AG08395 (cell line): Measurements from ENCODE around the gene SLAMF9.

Experiments
- DNase-seq: peaks from one replicate; pipeline ENCODE4 v3.0.0; 2012; ENCODE audit warnings: mixed read lengths, low spot score

SLAMF9 gene

DNA sequence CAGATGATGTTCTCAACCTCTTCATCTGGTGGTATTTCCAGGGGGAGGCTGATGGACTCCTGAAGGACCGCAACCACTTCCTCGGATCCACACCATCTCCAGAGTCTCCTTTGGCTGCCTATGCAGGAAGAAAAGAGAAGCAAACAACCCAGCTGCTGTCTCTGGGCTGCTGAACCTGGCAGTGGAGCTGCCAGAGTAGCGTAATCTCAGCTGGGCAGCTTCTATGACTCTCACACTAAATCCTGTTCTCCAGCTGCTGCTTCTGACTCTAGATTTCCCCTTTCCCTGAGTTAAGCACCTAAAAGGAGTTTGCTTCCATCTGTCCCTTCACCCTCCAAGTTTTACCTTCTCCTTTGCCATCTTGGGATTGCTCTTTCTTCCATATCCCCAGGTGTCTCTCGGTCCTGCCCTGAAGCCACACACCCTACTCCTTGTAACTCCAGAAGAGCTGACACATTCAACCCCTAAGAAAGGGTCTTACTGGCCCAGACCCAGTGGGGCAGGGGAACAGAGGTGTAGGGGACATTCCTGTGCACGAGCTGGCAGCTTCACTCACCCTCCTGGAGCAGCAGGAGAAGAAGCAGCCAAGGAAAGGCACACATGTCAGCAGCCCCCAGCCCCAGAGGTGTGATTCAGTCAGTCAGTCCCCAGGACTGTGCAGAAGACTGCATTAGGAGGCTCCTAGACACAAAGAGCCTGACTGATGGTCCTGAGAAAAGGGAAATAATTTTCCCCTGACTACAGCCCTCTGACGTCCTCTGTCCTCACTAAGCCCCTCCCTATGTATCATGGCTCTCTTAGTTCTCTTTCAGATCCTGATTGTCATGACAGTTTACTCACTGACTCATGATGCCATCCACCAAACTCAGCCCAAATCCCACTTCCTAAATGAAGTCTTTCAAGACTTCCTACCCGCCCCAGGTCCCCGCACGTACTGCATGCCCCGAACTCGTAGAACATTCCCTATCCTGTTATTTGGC lies at the start of gene SLAMF9:
SLAMF9 (minus strand) TSS at position 702 of the 980 bp plus-strand sequence; CDS start at position 602, 100 bp downstream.
- DNase-seq, result peak; percentile 51

DNA sequence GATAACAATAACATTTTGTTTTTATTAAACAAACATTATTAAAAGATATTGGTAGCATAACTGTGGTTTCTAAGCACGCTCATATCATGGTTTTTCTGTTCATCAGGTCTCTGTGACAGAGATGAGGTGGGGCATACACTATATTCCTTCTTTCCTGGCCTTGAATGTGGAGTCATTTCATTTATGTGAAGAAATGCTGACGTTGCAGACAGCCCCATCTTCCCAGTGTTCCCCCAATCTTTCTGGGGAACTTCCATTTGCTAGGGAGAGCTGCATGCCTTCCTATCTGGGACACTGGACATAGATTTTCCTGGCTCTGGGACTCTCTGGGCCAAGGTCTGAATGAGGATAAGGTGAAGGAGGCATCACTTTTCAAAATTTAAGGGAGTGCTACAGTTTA lies 47.4 kb upstream of the SLAMF9 start:
- DNase-seq, result no peak

DNA sequence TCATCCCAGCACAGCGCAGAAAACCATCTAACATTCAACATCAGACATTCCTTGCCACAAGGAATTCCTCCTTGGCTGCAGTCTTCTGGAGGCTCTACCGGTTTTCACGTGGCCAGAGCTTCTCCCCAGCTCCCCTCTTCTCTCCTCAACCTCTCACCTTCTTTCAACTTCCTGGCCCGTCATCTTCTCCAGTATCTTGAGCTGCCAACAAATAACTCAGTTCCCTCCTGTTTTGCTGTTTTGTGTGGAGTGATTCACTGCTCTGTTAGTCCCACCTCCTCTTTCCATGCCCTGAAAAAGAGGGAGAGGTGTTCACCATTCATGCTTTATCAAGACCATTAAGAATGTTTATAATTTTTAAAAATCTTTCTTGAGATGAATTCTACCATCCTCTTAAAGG lies 45.2 kb upstream of the SLAMF9 start:
- peak; percentile 21 for DNase-seq

DNA sequence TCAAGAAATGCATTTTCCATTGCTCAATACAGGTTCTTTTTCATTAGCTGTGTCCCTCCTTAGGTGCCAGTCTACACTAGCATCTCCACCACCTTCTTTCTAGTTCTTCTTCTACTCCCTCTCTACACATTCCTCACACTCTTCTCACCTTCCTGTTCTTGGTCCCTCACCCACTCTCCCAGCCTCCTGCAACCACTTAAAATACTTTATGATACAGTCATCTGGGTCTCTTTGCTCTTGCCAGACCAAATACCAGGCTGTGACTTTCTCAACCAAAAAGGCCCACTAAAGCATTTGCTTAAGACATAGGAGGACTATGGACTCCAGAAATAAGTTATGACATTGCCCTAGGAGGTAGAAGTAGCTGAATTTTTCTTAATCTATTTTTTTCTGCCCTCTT lies 42.6 kb upstream of the SLAMF9 start:
- peak; percentile 90 for DNase-seq

DNA sequence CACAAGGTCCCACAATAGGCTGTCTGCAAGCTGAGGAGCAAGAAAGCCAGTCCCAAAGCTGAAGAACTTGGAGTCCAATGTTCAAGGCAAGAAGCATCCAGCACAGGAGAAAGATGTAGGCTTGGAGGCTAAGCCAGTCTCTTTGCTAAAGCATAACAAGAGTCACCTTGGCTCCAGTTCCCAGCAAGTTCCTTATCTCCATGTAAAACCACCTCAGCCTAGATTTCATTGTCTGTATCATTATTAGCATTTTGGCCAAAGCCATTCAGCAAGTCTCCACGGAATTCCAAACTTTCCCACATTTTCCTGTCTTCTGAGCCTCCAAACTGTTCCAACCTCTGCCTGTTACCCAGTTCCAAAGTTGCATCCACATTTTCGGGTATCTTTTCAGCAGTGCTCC lies 40.9 kb upstream of the SLAMF9 start:
- no peak for DNase-seq

DNA sequence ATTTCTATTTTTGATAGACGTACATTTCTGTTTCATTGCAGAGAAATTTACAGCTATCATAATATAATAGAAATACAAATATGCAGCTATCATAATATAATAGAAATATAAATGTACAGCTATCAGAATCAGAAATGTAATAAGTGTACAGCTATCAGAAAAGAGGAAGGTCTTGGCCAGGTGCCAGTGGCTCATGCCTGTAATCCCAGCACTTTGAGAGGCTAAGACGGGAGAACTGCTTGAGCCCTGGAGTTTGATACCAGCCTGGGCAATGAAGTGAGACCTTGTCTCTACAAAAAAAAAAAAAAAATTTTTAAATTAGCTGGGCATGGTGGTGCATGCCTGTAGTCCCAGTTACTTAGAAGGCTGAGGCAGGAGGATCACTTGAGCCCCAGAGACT lies 39.9 kb upstream of the SLAMF9 start:
- DNase-seq, result no peak

DNA sequence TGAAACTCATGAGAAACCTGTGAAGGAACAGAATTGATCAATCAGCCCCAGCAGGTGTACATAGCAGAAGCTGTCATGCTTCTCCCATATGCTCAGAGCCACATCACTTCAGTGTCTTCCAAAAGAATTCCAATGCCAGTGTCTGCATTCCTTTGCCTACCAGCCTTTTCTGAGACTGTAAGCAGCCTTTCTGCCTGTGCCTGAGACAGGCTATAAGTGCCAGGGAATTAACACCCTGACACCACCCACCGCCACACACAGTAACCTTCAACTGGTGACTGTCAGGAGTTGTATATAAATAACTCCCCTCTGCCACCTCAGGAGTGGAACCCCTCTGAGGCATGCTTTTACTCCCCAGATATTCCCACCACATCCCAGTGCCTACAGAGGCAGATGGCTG lies 38.1 kb upstream of the SLAMF9 start:
- DNase-seq, result peak; percentile 17

DNA sequence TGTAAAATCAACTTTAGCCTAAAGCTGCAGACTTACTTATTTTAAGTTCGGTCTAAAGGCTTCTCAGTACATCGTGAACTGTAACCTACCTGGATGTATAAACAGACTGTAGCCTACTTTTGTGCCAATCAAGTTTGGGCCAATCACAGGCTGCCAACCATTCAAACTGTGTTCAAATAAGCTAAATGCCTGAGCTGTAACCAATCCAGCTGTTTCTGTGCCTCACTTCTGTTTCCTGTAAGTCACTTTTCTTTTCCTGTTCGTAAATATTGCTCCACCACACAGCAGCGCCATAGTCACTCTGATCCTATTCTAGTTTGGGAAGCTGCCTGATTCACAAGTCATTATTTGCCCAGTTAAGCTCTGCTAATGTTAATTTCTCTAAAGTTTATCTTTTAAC lies 37.5 kb upstream of the SLAMF9 start:
- peak; percentile 17 for DNase-seq

DNA sequence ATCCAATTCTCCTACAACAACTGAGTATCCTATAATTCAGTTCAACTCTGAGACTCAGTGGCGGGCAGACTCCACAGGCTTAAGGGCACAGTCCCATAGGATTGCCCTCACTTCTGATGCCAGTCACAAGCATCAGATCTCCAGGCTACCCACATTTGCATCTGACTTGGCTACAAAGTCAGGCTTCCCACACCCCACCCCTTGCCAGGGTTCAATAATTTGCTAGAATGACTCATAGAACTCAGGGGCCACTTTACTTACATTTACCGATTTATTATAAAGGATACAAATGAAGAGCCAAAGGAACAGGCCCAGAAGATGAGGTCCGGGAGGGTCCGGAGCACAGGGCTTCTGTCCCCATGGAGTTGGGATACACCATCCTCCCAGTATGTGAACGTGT lies 36.0 kb upstream of the SLAMF9 start:
- no peak for DNase-seq

DNA sequence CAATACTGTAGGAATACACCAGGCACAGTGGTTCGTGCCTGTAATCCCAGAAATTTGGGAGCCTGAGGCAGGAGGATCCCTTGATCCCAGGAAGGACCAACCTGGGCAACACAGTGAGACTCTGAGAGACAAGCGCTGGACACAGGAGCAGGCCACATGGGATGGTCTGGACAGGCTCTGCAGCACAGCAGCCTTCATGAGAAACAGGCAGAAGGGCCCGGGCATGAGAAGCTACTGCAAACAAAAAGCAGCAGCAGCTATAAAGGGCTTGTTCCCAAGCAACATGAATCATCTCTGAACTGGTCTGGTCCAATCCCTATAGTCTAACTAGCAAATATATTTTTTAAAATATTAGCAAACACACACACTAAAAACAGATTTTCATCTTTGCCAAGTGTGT lies 35.5 kb upstream of the SLAMF9 start:
- peak; percentile 39 for DNase-seq

DNA sequence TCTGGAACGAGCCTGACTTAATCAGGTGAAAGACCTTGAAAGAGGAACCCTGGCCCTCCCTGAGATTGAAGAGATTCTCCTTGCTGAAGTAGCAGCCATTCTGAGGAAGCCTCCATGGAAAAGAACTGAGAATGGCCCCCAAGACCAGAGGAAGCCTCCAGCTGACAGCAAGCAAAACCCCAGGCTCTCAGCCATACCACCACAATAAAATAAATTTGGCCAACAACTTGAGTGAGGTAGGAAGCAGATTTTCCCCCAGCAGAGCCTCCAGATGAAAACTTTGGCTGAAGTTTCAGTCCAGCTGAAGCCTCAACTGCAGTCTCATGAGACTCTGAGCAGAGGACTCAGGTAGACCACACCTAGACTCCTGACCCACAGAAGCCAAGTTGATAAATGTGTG lies 34.0 kb upstream of the SLAMF9 start:
- DNase-seq, result no peak

DNA sequence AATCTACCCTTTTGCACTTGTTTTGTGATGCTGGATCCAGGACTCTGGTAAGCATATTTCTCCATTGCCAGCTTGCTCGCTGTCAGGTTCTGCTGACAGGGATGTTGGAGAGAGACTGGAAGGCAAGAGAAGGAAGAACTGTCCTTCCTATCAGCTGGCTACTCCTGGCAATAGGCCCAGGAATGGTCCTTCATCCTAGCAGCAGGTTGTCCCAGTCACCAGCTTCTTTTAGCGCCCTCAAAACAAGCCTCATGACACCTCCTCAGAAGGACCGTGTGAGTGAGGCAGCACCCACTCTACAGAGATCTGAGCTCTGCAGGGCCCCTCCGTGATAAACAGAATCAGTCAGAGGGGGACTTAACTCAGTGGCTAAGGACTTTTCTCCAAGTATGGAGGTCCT lies 33.1 kb upstream of the SLAMF9 start:
- no peak for DNase-seq

DNA sequence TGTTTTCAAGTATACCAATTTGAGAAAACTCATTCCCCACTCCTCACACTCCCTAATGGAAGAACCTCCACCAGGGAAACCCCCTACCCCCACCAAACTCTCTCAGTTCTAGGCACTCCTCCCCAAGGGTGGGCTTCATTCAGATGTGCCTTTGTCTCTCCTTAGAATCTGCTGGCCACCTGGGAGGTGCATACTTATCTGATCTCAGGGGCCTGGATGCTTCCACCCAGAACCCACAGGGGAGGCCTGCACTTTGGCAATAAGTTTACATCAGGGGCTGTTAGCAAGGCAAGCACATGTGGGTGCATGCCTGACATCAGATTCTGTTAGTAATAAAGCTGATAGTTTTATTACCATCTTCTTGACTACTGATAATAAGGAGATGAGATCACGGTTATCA lies 32.5 kb upstream of the SLAMF9 start:
- no peak for DNase-seq

DNA sequence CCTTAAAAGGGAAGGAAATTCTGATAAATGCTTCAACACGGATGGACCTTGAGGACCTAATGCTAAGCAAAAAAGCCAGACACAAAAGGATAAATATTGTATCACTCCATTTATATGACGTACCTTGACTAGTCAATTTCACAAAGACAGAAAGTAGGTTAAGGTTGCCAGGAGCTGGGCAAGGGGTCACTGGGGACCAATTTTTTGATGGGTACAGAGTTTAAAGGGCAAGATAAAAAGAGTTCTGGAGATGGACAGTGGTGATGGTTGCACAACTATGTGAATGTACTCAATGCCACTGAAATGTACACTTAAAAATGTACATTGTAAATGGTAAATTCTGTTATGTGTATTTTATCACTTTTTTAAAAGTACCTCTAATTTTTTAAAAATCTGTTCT lies 32.1 kb upstream of the SLAMF9 start:
- no peak for DNase-seq

DNA sequence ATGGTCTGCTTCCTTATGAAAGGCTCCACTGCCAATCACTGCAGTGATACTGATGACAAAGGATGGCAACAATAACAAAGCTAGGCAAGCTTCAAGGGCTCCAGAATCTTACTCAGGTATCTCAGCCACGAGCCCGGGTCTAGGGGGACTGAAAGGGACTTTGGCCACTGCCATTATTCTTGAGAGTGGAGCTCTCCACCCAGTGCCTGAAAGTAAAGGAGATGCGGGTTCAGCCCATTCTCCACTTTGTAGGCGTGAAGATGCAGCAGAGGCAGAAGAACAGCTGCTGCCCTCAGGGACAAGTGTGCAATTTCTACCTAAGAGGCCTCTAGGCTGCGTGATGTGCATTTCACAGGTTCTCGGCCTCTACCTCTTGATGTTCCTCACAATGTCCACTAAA lies 31.4 kb upstream of the SLAMF9 start:
- no peak for DNase-seq

DNA sequence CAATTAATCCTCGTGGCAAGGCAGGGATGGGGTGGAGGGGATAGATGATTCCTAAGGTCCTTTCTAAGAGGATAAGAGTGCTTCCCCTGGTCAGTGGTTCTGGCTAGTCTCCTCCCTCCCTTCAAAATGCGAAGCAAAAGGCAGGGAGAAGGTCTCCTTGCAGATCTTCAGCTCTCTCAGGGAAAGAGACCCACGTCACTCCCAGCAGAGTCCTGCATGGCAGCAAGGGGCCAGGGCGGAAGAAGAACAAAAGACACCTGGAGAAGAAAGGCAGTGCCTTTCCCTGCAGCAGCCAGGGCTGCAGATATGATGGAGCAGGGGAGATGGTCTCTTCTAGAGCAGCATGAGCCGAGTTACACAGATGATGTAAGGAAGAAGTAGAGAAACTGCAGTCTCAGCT lies 29.6 kb upstream of the SLAMF9 start:
- DNase-seq, result no peak

DNA sequence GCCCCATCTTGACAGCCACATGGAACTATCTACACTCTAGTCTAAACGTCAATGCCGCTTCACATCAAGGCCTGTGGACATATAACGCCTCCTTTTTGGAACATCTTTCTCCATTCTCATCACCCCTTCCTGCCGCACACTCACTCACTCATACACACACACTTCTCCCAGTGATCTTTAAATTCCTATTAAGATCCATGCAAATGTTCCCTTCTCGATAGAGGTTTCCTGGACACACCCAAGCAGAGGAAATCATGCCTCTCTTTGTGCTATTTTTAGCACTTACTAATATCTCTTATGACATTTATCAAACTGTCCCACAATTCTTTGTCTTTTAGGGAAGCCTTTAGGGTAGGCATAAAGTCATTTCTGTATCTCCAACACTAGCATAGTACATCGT lies 28.2 kb upstream of the SLAMF9 start:
- DNase-seq, result no peak

DNA sequence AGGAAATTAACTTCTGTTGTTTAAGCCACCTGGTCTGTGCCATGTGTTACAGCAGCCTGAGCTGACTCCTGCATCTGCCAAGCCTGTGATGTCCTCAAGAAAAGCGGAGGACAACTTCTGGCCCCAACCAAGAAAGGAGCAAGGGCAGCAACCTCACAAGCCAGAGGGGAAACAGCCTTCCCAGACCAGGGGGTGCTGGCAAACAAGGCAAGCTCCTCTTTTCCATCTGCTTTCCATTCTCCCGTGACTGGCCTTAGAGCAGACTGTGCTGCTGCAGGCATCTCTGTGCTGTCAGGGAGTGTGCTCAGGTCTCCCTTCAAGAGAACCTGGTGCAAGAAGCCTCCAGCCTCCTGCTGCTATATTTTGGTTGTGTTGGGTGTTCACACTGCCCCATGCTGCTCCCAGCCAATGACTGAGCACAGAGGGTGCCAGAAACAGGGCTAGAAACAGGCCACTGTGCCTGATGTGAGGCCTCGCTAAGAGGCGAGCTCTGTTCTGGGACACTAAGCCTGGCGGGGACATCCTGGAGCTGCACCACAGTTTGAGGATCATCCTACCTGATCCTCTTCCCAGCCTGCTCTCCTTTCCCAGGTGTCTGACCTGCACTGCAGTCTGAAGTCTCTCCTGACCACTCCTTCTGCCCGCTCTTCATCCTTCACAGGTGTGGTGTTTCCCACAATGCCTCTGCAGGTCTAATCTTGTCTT lies 27.5 kb upstream of the SLAMF9 start:
- DNase-seq, result no peak

DNA sequence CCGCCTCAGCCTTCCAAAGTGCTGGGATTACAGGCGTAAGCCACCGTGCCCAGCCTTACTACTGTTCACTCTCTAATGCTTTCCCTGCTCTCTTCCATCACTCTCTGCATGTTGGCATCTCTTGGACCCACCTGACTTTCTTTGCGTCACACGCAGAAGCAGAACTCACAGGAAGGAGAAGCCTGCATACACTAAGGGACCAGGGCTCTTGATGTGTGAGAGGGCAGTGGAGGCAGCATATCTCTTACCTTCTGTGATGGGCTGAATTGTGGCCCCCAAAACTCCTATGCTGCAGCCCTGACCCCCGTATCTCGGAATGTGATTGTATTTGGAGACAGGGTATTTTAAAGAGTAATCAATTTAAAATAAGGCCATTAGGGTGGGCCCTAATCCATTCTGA lies 26.7 kb upstream of the SLAMF9 start:
- DNase-seq, result no peak

DNA sequence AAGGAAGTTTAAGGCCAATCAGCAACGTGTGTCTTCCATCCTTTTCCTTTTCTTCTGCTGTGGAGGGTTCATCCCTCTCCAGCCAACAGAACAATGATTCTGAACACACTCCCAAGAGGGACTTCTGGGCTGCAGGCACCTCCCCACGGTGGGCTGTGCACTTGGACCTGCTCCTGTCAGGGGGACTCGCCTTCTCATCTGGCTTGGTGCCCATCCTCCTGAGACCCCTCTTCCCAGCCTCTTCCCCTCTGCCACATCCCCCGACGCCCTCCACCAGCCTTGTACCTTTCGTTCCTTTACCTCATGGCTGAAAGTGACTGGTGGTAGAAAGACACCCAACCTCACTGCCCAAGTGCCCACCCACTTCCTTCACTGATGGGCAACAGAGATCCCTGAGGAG lies 26.0 kb upstream of the SLAMF9 start:
- DNase-seq, result no peak

DNA sequence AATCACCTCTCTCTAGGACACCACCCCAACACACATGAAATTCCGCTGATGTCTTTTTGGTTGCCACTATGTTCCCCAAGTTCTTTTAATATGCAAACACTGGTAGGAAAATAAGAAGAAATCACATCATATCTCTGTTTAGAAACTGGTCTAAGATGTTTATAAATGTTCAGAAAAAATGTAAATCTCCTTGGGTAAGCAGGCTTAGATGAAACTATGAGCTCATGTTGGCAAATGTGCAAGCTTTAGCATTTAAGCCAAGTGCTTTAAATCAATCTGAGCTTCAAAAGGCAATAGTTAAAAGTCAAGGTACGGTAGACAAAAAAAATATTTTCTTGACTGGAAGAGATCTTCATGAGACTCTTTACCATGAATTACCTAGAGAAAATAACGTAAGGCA lies 25.2 kb upstream of the SLAMF9 start:
- no peak for DNase-seq

DNA sequence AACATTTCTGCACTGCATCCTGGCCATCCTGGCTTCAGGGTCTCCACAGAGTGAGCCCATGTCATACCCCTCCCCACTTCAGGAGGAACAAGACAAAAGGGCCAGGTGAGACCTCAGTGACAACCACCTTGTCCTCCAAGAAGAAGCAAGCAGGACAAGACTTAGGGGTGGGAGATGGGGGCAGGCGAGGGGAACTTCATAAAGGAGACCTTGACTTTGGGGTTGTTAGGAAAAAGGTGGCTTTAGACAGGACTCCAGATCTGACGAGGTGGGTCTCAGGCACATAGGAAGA lies 24.0 kb upstream of the SLAMF9 start:
- DNase-seq, result no peak

DNA sequence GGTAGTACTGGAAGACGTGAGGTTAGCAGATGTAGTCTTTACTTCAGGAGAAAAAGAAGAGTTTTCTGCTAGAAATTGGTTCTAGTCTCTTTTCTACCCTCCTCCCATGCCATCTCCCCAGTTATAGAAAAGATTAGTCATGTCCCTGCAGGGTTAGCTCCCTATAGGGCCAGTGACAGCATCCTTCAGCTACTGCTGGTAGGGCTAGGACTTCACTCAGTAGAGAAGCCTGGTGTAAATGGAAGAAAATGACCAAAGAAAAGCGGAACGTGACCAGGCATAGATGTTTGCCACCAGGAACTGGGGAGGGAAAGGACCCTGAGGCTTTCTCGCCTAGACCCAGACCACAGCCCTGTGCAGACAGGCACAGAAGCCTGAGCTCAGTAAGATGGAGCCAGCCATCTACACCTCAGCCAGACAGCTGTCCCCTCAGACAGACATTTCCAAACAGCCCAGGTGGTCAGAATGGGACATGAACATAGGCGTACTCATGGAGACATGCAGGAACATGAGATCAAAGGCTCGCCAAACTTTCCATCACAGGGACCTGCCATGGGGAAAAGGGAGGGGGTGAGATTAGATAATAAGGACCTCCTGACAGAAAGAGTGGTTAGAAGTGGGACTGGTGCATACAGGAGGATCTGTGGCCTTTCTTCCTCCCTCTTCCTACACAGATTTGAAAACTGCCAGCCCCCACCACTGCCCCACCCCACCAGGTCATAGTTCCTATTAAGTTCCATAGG lies 23.5 kb upstream of the SLAMF9 start:
- DNase-seq, result no peak
